Transverse colon (tissue), 4 donors: Measurements from ENCODE around the gene ZNF549. TPM values are rescaled to one million over a fixed set of nuclear protein-coding genes. Genes with fewer than 3 reads are reported as not detected.
A peak's percentile ranks its signal among the peaks of the same experiment; 100 is the strongest.

Experiments used
- DNase-seq: peaks from one replicate; pipeline ENCODE4 v3.0.0-alpha.2; 2019
- H3K27ac ChIP-seq, 4 donors: fragments of 200-600 bp; sonication (generic); 2 replicates each; pipeline ENCODE4 v1.5.1; 2016 to 2018; ENCODE audit warnings: inconsistent platforms in 4 of 4
- H3K27me3 ChIP-seq: fragments of 200-600 bp; sonication (generic); 2 replicates; pipeline ENCODE4 v1.5.1; 2017; ENCODE audit warnings: inconsistent platforms
- H3K36me3 ChIP-seq, 4 donors: fragments of 200-600 bp; sonication (generic); 2 replicates each; pipeline ENCODE4 v1.5.1; 2017 to 2019; ENCODE audit warnings: inconsistent platforms in 4 of 4
- H3K4me1 ChIP-seq, 4 donors: fragments of 200-600 bp; sonication (generic); 2 replicates each; pipeline ENCODE4 v1.5.1; 2017 to 2020; ENCODE audit warnings: inconsistent platforms in 4 of 4
- H3K4me3 ChIP-seq, 4 donors: fragments of 200-600 bp; sonication (generic); 1 replicate in 1 of 4; 2 replicates in 3 of 4; pipeline versions ENCODE4 v1.5.1 to v1.6.1; 2017 to 2019; ENCODE audit warnings: inconsistent platforms in 4 of 4
- H3K9me3 ChIP-seq, 2 donors: fragments of 200-600 bp; sonication (generic); 2 replicates each; pipeline ENCODE4 v1.5.1; 2017 to 2019; ENCODE audit warnings: inconsistent platforms in 2 of 2
- CTCF ChIP-seq, 5 experiments: fragments of 200-600 bp in 3 of 5; fragments of 450-650 bp in 2 of 5; sonication (generic) in 3 of 5; IDR thresholded peaks; 1 replicate in 2 of 5; 2 replicates in 3 of 5; pipeline ENCODE4 v1.5.1; 2016 to 2017; ENCODE audit warnings: antibody characterized with exemption in 5 of 5, inconsistent platforms in 3 of 5, mild to moderate bottlenecking in 2 of 5, moderate library complexity in 1 of 5
- EP300 ChIP-seq: sonication (generic); formaldehyde crosslinking; IDR thresholded peaks from one replicate; pipeline ENCODE4 v1.6.1; 2017; ENCODE audit warnings: antibody characterized with exemption, low read depth
- POLR2A ChIP-seq: fragments of 450-650 bp; IDR thresholded peaks from one replicate; pipeline ENCODE4 v1.6.1; 2016; ENCODE audit warnings: antibody characterized with exemption, mild to moderate bottlenecking, moderate library complexity
- POLR2AphosphoS5 ChIP-seq, 3 donors: sonication (generic); formaldehyde crosslinking; IDR thresholded peaks; one replicate each; pipeline ENCODE4 v1.6.1; 2016; ENCODE audit warnings: antibody characterized with exemption in 3 of 3
- WGBS, 2 donors: methylation state at CpG; one replicate each; pipeline ENCODE4 v1.1.5; 2018; ENCODE audit warnings: low coverage in 1 of 2; 5-methylcytosine and 5-hydroxymethylcytosine counted together
- in situ Hi-C, 4 donors: fragments of 200-750 bp; cut with MboI; loops; one replicate each; pipeline versions ENCODE4 v1.15.0 to v1.15.1; 2017; ENCODE audit warnings: low sequenced_read_pairs in 3 of 4, low pct_ligation_motif_present in 1 of 4, low pct_unique_long_range_greater_than_20kb in 1 of 4
- intact Hi-C: fragments of 100-400 bp; cut with DNase I; formaldehyde crosslinking; loops from one replicate; pipeline ENCODE4 v1.15.1; 2023; ENCODE audit warnings: low total_unique reads
- total RNA-seq, 4 donors: library from RNA; depleted of rRNA; stranded (reverse); fragments of >200 nt; gene quantifications; one replicate each; pipeline ENCODE4 v1.1.0, GENCODE V29; 2016

The ZNF549 gene
- total RNA-seq, 4 donors from 2014 or later = 1.9 to 5.2 (median 4.8) TPM

- TF ChIP-seq POLR2AphosphoS5 (IDR thresholded peaks at IDR 0.05) (peak; percentile 38 to 87 (median 87)), CTCF (IDR thresholded peaks at IDR 0.05) (no peak)
- DNase-seq = peak; percentile 94
- peaks cover 0 to 11% (median 2%) of the 10 kb centered on the region in 4 donors for H3K36me3 ChIP-seq
- peaks cover 4 to 13% (median 9%) of the 10 kb centered on the region in 4 donors for H3K4me1 ChIP-seq
- H3K27ac ChIP-seq = peak within 1 kb of the TSS in 3 of 4 donors; percentile 30 to 34 (median 32)
- peak within 1 kb of the TSS; percentile 38 to 74 (median 57) for H3K4me3 ChIP-seq
- in situ Hi-C loops = no loop called here
- WGBS, 2 donors = 4% methylated on average over 22 of the region's 53 CpGs; no CpG with 5 or more reads in 1 of the 2 donors
- H3K27me3 ChIP-seq = no peaks in the 10 kb centered on the region
- intact Hi-C loops = loop anchor here (10.0 kb wide), 1 partner anchor 255 kb away; no protein-coding TSS in a partner anchor
- peaks cover 5 to 10% of the 10 kb centered on the region in 2 donors for H3K9me3 ChIP-seq
Measured at GRCh38 chr19:57599761-57600383, 72.7 kb downstream of the ZNF549 start, which contains the start of gene ZNF530. ZNF530 (plus strand) TSS chr19:57599885; CDS start chr19:57604346, 4,461 bp downstream.

GRCh38 chr19:57606931-57607330, 79.8 kb downstream of the ZNF549 start:
- WGBS, 2 donors = 88 to 98% methylated on average over 2 to 5 of the region's 5 CpGs
- DNase-seq = no peak
- no peak overlapping the region for H3K27ac ChIP-seq
- TF ChIP-seq POLR2A (no peak), CTCF (IDR thresholded peaks at IDR 0.05) (no peak), POLR2AphosphoS5 (IDR thresholded peaks at IDR 0.05) (no peak), EP300 (no peak)
- no peaks in the 10 kb centered on the region for H3K4me1 ChIP-seq
- intact Hi-C loops (no loop called here), in situ Hi-C loops (no loop called here)
- peaks cover 0 to 28% (median 11%) of the 10 kb centered on the region in 4 donors for H3K36me3 ChIP-seq
- no peak overlapping the region for H3K4me3 ChIP-seq
- peaks cover 44% of the 10 kb centered on the region in 2 donors for H3K9me3 ChIP-seq
- H3K27me3 ChIP-seq = no peaks in the 10 kb centered on the region

Other genes with a start within 250 kb of the ZNF549 start
- 100 to 1,000 TPM in 1 of 4 donors, 10 to 100 TPM in 3; 44.4 to 191 (median 74.6) TPM for gene ZNF460, start 246.9 kb upstream of the ZNF549 start, total RNA-seq
- 1 to 10 TPM; 1.4 to 9.7 (median 4.3) TPM for gene ZNF543, start 206.9 kb upstream of the ZNF549 start, total RNA-seq
- 1 to 10 TPM in 3 of 4 donors, under 1 TPM in 1; 0.40 to 4.2 (median 3.5) TPM for gene ZNF304, start 176.1 kb upstream of the ZNF549 start, total RNA-seq
- gene TRAPPC2B, start 163.8 kb upstream of the ZNF549 start, total RNA-seq = 10 to 100 TPM in 1 of 4 donors, 1 to 10 TPM in 1, not detected in 2; 8.3 to 12.5 TPM
- gene ZNF547, start 163.8 kb upstream of the ZNF549 start, total RNA-seq = 1 to 10 TPM in 2 of 4 donors, under 1 TPM in 1, not detected in 1; 0.60 to 1.3 (median 1.2) TPM
- gene ZNF548, start 137.5 kb upstream of the ZNF549 start, total RNA-seq = 10 to 100 TPM in 2 of 4 donors, 1 to 10 TPM in 2; 4.2 to 13.1 (median 8.2) TPM
- 10 to 100 TPM; 10.6 to 53.1 (median 13.2) TPM for gene ZNF17, start 116.2 kb upstream of the ZNF549 start, total RNA-seq
- 10 to 100 TPM in 2 of 4 donors, 1 to 10 TPM in 1, under 1 TPM in 1; 0.75 to 19.1 (median 7.1) TPM for gene ZNF749, start 92.0 kb upstream of the ZNF549 start, total RNA-seq
- gene VN1R1, start 70.2 kb upstream of the ZNF549 start, total RNA-seq = 10 to 100 TPM in 1 of 4 donors, under 1 TPM in 1, not detected in 2; 0.14 to 13.8 TPM
- gene ZNF772, start 49.8 kb upstream of the ZNF549 start, total RNA-seq = 10 to 100 TPM in 1 of 4 donors, 1 to 10 TPM in 2, under 1 TPM in 1; 0.75 to 25.9 (median 6.0) TPM
- gene ZNF419, start 39.6 kb upstream of the ZNF549 start, total RNA-seq = 1 to 10 TPM; 1.6 to 6.8 (median 5.1) TPM
- gene ZNF773, start 27.4 kb upstream of the ZNF549 start, total RNA-seq = 10 to 100 TPM in 1 of 4 donors, 1 to 10 TPM in 3; 4.5 to 11.0 (median 5.9) TPM
- 10 to 100 TPM in 1 of 4 donors, 1 to 10 TPM in 3; 3.4 to 41.1 (median 5.5) TPM for gene ZNF550, start 32.5 kb downstream of the ZNF549 start, total RNA-seq
- gene ZNF416, start 51.6 kb downstream of the ZNF549 start, total RNA-seq = 10 to 100 TPM in 1 of 4 donors, 1 to 10 TPM in 3; 2.2 to 17.6 (median 3.0) TPM
- gene ZIK1, start 56.8 kb downstream of the ZNF549 start, total RNA-seq = 1 to 10 TPM in 3 of 4 donors, under 1 TPM in 1; 0.40 to 3.3 (median 1.2) TPM
- gene ZNF530, start 72.5 kb downstream of the ZNF549 start, total RNA-seq = 1 to 10 TPM in 2 of 4 donors, not detected in 2; 2.4 to 4.4 TPM
- gene ZNF134, start 86.9 kb downstream of the ZNF549 start, total RNA-seq = 10 to 100 TPM in 3 of 4 donors, 1 to 10 TPM in 1; 1.6 to 16.8 (median 13.8) TPM
- 10 to 100 TPM in 3 of 4 donors, 1 to 10 TPM in 1; 5.6 to 60.1 (median 15.3) TPM for gene ZNF211, start 105.8 kb downstream of the ZNF549 start, total RNA-seq
- gene ZSCAN4, start 141.6 kb downstream of the ZNF549 start, total RNA-seq = not detected
- gene ZNF551, start 154.6 kb downstream of the ZNF549 start, total RNA-seq = 10 to 100 TPM in 1 of 4 donors, 1 to 10 TPM in 3; 3.0 to 10.8 (median 7.4) TPM
- 1 to 10 TPM; 1.1 to 2.2 (median 1.8) TPM for gene ZNF154, start 181.8 kb downstream of the ZNF549 start, total RNA-seq
- 1 to 10 TPM in 3 of 4 donors, under 1 TPM in 1; 0.60 to 7.5 (median 4.7) TPM for gene ZNF671, start 200.3 kb downstream of the ZNF549 start, total RNA-seq
- gene ZNF776, start 219.5 kb downstream of the ZNF549 start, total RNA-seq = 100 to 1,000 TPM in 1 of 4 donors, 10 to 100 TPM in 3; 15.0 to 120 (median 16.7) TPM
- gene ZNF586, start 242.3 kb downstream of the ZNF549 start, total RNA-seq = 10 to 100 TPM; 20.8 to 79.2 (median 27.3) TPM